WTC11 (cell line): ENCODE results near the gene ZDHHC24. TPM values are rescaled to one million over a fixed set of nuclear protein-coding genes. Genes with fewer than 3 reads are reported as not detected.

Experiments
- ATAC-seq: fragments of 200-7000 bp; cut with Tn5 transposase; 2 replicates; pipeline ENCODE4 v1.10.0; 2021; ENCODE audit warnings: mild to moderate bottlenecking, moderate library complexity
- CTCF ChIA-PET: fragments of 300-600 bp; sonication (Branson Sonifier 250); formaldehyde crosslinking; loops from one replicate; lab custom pipeline; 2021; ENCODE audit warnings: antibody characterized with exemption; lab: Charles Lee
- POLR2A ChIA-PET: fragments of 350-600 bp; sonication (Branson Sonifier 250); formaldehyde crosslinking; loops from one replicate; lab custom pipeline; 2021; ENCODE audit warnings: antibody characterized with exemption; lab: Charles Lee
- DNase-seq: peaks from one replicate; pipeline ENCODE4 v3.0.0; 2021; ENCODE audit warnings: low spot score
- H3K27ac Mint-ChIP-seq: 2 replicates; pipeline ENCODE4 v1.8.0; 2021; ENCODE audit warnings: mixed read lengths
- H3K27me3 Mint-ChIP-seq: 2 replicates; pipeline ENCODE4 v1.8.0; 2021; ENCODE audit warnings: low read depth, mild to moderate bottlenecking, moderate library complexity, mixed read lengths
- H3K36me3 Mint-ChIP-seq: 2 replicates; pipeline ENCODE4 v1.8.0; 2021; ENCODE audit warnings: mixed read lengths
- H3K4me1 Mint-ChIP-seq: 2 replicates; pipeline ENCODE4 v1.8.0; 2022; ENCODE audit warnings: mixed read lengths
- H3K4me3 Mint-ChIP-seq: 2 replicates; pipeline ENCODE4 v1.8.0; 2021; ENCODE audit warnings: mild to moderate bottlenecking, moderate library complexity, mixed read lengths
- H3K9me3 Mint-ChIP-seq: 2 replicates; pipeline ENCODE4 v1.8.0; 2021; ENCODE audit warnings: mixed read lengths
- ATF1 ChIP-seq: sonication (generic); formaldehyde crosslinking; IDR thresholded peaks from 2 replicates; pipeline ENCODE4 v1.8.1; 2023; ENCODE audit warnings: mild to moderate bottlenecking, moderate library complexity, missing genetic modification reagents
- CREB1 ChIP-seq: sonication (generic); formaldehyde crosslinking; IDR thresholded peaks from 2 replicates; pipeline ENCODE4 v1.8.0; 2023; ENCODE audit warnings: mild to moderate bottlenecking, missing genetic modification reagents
- GTF2I ChIP-seq: fragments of 250-450 bp; sonication (Bioruptor Pico); conservative IDR thresholded peaks from 2 replicates; pipeline ENCODE4 v1.4.0; 2021; ENCODE audit warnings: mild to moderate bottlenecking
- MAX ChIP-seq: sonication (generic); formaldehyde crosslinking; IDR thresholded peaks from 2 replicates; pipeline ENCODE4 v1.8.0; 2022; ENCODE audit warnings: mild to moderate bottlenecking, missing genetic modification reagents
- MLX ChIP-seq: sonication (generic); formaldehyde crosslinking; IDR thresholded peaks from 2 replicates; pipeline ENCODE4 v1.8.1; 2023; ENCODE audit warnings: mild to moderate bottlenecking, missing genetic modification reagents, moderate library complexity
- NFATC4 ChIP-seq: fragments of 250-450 bp; sonication (Bioruptor Pico); IDR thresholded peaks from 2 replicates; pipeline ENCODE4 v1.9.0; 2021; ENCODE audit warnings: mild to moderate bottlenecking
- NFE2L1 ChIP-seq: sonication (generic); formaldehyde crosslinking; IDR thresholded peaks from 2 replicates; pipeline ENCODE4 v1.8.1; 2023; ENCODE audit warnings: missing genetic modification reagents
- NR2C2 ChIP-seq: sonication (generic); formaldehyde crosslinking; IDR thresholded peaks from 2 replicates; pipeline ENCODE4 v1.8.0; 2022; ENCODE audit warnings: mild to moderate bottlenecking, missing genetic modification reagents
- OVOL2 ChIP-seq: fragments of 250-450 bp; sonication (Bioruptor Pico); IDR thresholded peaks from 2 replicates; pipeline ENCODE4 v1.9.0; 2021; ENCODE audit warnings: mild to moderate bottlenecking, borderline replicate concordance
- TEAD1 ChIP-seq: sonication (generic); formaldehyde crosslinking; IDR thresholded peaks from 2 replicates; pipeline ENCODE4 v1.8.0; 2022; ENCODE audit warnings: mild to moderate bottlenecking, missing genetic modification reagents
- USF1 ChIP-seq: sonication (generic); formaldehyde crosslinking; IDR thresholded peaks from 2 replicates; pipeline ENCODE4 v1.8.0; 2022; ENCODE audit warnings: mild to moderate bottlenecking, missing genetic modification reagents
- USF2 ChIP-seq: sonication (generic); formaldehyde crosslinking; IDR thresholded peaks from 2 replicates; pipeline ENCODE4 v1.8.1; 2023; ENCODE audit warnings: mild to moderate bottlenecking, missing genetic modification reagents, moderate library complexity
- ZNF138 ChIP-seq: sonication (generic); formaldehyde crosslinking; conservative IDR thresholded peaks from 2 replicates; pipeline ENCODE4 v1.8.1; 2022; ENCODE audit warnings: mild to moderate bottlenecking, moderate library complexity, missing genetic modification reagents
- ZNF232 ChIP-seq: sonication (generic); formaldehyde crosslinking; IDR thresholded peaks from 2 replicates; pipeline ENCODE4 v1.8.0; 2022; ENCODE audit warnings: mild to moderate bottlenecking, missing genetic modification reagents
- ZNF396 ChIP-seq: fragments of 250-450 bp; sonication (Bioruptor Pico); IDR thresholded peaks from 2 replicates; pipeline ENCODE4 v1.8.0; 2021; ENCODE audit warnings: mild to moderate bottlenecking, moderate library complexity, borderline replicate concordance
- ZNF423 ChIP-seq: fragments of 250-450 bp; sonication (Bioruptor Pico); IDR thresholded peaks from 2 replicates; pipeline ENCODE4 v2.1.2; 2022; ENCODE audit warnings: mild to moderate bottlenecking, moderate library complexity
- ZNF512 ChIP-seq: sonication (generic); formaldehyde crosslinking; IDR thresholded peaks from 2 replicates; pipeline ENCODE4 v1.8.1; 2022; ENCODE audit warnings: missing genetic modification reagents, borderline replicate concordance
- ZNF532 ChIP-seq: fragments of 250-450 bp; sonication (Bioruptor Pico); IDR thresholded peaks from 2 replicates; pipeline ENCODE4 v1.9.0; 2021; ENCODE audit warnings: mild to moderate bottlenecking, borderline replicate concordance
- total RNA-seq: library from RNA; stranded (reverse); gene quantifications from 3 replicates; pipeline ENCODE4 v1.2.3, GENCODE V29; 2021

ZDHHC24 gene
- total RNA-seq, 1 experiment from 2014 or later = 14.8 TPM

GRCh38 chr11:66581261-66581660, 35.4 kb upstream of the ZDHHC24 start (continued):
- TF ChIP-seq ZNF423 (no peak), GTF2I (CRISPR knock-in tag) (no peak), USF2 (CRISPR knock-in tag) (no peak), CREB1 (no peak), USF1 (no peak), ZNF232 (no peak)

GRCh38 chr11:66580803-66581202, 35.0 kb upstream of the ZDHHC24 start:
- ATAC-seq (no peak), DNase-seq (no peak)
- H3K27me3 Mint-ChIP-seq = peaks cover 30% of the 10 kb centered on the region
- ChIA-PET CTCF (interaction anchor here (1.0 to 4.4 kb wide), 3 partner anchors 12 to 98 kb away, joined by 3 to 18 read pairs (median 6); partner anchors contain the start of genes CCDC87 and CCS), POLR2A (interaction anchor here (0.8 kb wide), 1 partner anchor 27 kb away, joined by 3 read pairs; no protein-coding TSS in a partner anchor)
- no peak overlapping the region for H3K27ac Mint-ChIP-seq
- no peak overlapping the region for H3K4me3 Mint-ChIP-seq
- H3K9me3 Mint-ChIP-seq = peaks cover 28% of the 10 kb centered on the region
- peaks cover 11% of the 10 kb centered on the region for H3K36me3 Mint-ChIP-seq
- H3K4me1 Mint-ChIP-seq = peaks cover 3% of the 10 kb centered on the region; the same call in 1 of the 2 replicates
- TF ChIP-seq ZNF396 (CRISPR knock-in tag) (no peak), NFE2L1 (CRISPR knock-in tag) (no peak), MAX (no peak), USF1 (no peak), OVOL2 (CRISPR knock-in tag) (no peak), NFATC4 (CRISPR knock-in tag) (no peak), ZNF512 (no peak), NR2C2 (CRISPR knock-in tag) (no peak), ZNF232 (no peak), MLX (CRISPR knock-in tag) (no peak), TEAD1 (CRISPR knock-in tag) (no peak), ZNF532 (no peak), ZNF138 (CRISPR knock-in tag) (no peak), ATF1 (no peak), ZNF423 (no peak)
- TF ChIP-seq, all 79 proteins: peak for 0
